H9 (cell line): ENCODE results near the gene PALS1. TPM values are rescaled to one million over a fixed set of nuclear protein-coding genes. Genes with fewer than 3 reads are reported as not detected.

Source experiments
- DNase-seq: peaks from one replicate; pipeline ENCODE4 v3.0.0-alpha.2; 2017
- H2AFZ ChIP-seq: one replicate; pipeline ENCODE4 v1.6.1; 2013; ENCODE audit warnings: mild to moderate bottlenecking, low read length, control low read depth, moderate library complexity
- H2AK5ac ChIP-seq: 2 replicates; pipeline ENCODE4 v1.6.1; 2013; ENCODE audit warnings: low read length, control low read depth, mixed read lengths; ENCODE audit not compliant: insufficient read length
- H2BK120ac ChIP-seq: one replicate; pipeline ENCODE4 v1.6.1; 2013; ENCODE audit warnings: low read depth, mild to moderate bottlenecking, low read length, control low read depth, inconsistent platforms; ENCODE audit not compliant: poor library complexity, severe bottlenecking
- H2BK12ac ChIP-seq: 2 replicates; pipeline ENCODE4 v1.6.1; 2013; ENCODE audit warnings: low read length, control low read depth, mixed read lengths, low read depth; ENCODE audit not compliant: insufficient read length
- H2BK15ac ChIP-seq: 2 replicates; pipeline ENCODE4 v1.6.1; 2013; ENCODE audit warnings: low read depth, low read length, control low read depth
- H2BK20ac ChIP-seq: one replicate; pipeline ENCODE4 v1.6.1; 2013; ENCODE audit warnings: low read depth, mild to moderate bottlenecking, low read length, control low read depth, inconsistent platforms; ENCODE audit not compliant: poor library complexity, severe bottlenecking
- H2BK5ac ChIP-seq: 2 replicates; pipeline ENCODE4 v1.6.1; 2013; ENCODE audit warnings: low read length, control low read depth, mixed read lengths; ENCODE audit not compliant: insufficient read length
- H3K14ac ChIP-seq: 2 replicates; pipeline ENCODE4 v1.6.1; 2013; ENCODE audit warnings: low read length, control low read depth; ENCODE audit not compliant: insufficient read depth
- H3K18ac ChIP-seq: 2 replicates; pipeline ENCODE4 v1.6.1; 2013; ENCODE audit warnings: low read depth, mild to moderate bottlenecking, mixed read lengths, low read length, control low read depth; ENCODE audit not compliant: insufficient read length
- H3K23ac ChIP-seq: 2 replicates; pipeline ENCODE4 v1.6.1; 2013; ENCODE audit warnings: low read length, control low read depth, mixed read lengths, low read depth; ENCODE audit not compliant: insufficient read length
- H3K23me2 ChIP-seq: 2 replicates; pipeline ENCODE4 v1.6.1; 2013; ENCODE audit warnings: low read depth, mild to moderate bottlenecking, mixed read lengths, low read length, control low read depth; ENCODE audit not compliant: insufficient read length, poor library complexity, severe bottlenecking
- H3K27ac ChIP-seq: 2 replicates; pipeline ENCODE4 v1.5.1; 2013; ENCODE audit warnings: low read length, control low read depth, mixed read lengths, low read depth; ENCODE audit not compliant: insufficient read length
- H3K27me3 ChIP-seq: 2 replicates; pipeline ENCODE4 v1.6.1; 2013; ENCODE audit warnings: low read length, control low read depth, inconsistent platforms; ENCODE audit not compliant: insufficient read depth
- H3K4ac ChIP-seq: 2 replicates; pipeline ENCODE4 v1.6.1; 2013; ENCODE audit warnings: low read depth, mild to moderate bottlenecking, control low read depth, inconsistent platforms, low read length, moderate library complexity
- H3K4me1 ChIP-seq: 2 replicates; pipeline ENCODE4 v1.6.1; 2013; ENCODE audit warnings: low read length, control low read depth, inconsistent platforms; ENCODE audit not compliant: insufficient read depth
- H3K4me2 ChIP-seq: 2 replicates; pipeline ENCODE4 v1.6.1; 2013; ENCODE audit warnings: low read length, control low read depth, mixed read lengths; ENCODE audit not compliant: insufficient read length, insufficient read depth
- H3K56ac ChIP-seq: 2 replicates; pipeline ENCODE4 v1.6.1; 2013; ENCODE audit warnings: low read depth, mild to moderate bottlenecking, mixed read lengths, low read length, control low read depth; ENCODE audit not compliant: insufficient read length
- H3K79me1 ChIP-seq: 2 replicates; pipeline ENCODE4 v1.6.1; 2013; ENCODE audit warnings: low read depth, mild to moderate bottlenecking, moderate library complexity, low read length, control low read depth, inconsistent platforms; ENCODE audit not compliant: insufficient read depth, poor library complexity, severe bottlenecking
- H3K79me2 ChIP-seq: 2 replicates; pipeline ENCODE4 v1.6.1; 2013; ENCODE audit warnings: low read length, control low read depth, inconsistent platforms; ENCODE audit not compliant: insufficient read depth
- H3K9ac ChIP-seq: 2 replicates; pipeline ENCODE4 v1.6.1; 2013; ENCODE audit warnings: low read length, control low read depth, mixed read lengths; ENCODE audit not compliant: insufficient read length; ENCODE audit errors: extremely low read depth
- H3K9me3 ChIP-seq: one replicate; pipeline ENCODE4 v1.6.1; 2013; ENCODE audit warnings: low read depth, low read length, inconsistent platforms; ENCODE audit not compliant: control insufficient read depth
- H3T11ph ChIP-seq: one replicate; pipeline ENCODE4 v1.6.1; 2013; ENCODE audit warnings: mild to moderate bottlenecking, low read length, control low read depth, inconsistent platforms
- H4K20me1 ChIP-seq: one replicate; pipeline ENCODE4 v1.6.1; 2013; ENCODE audit not compliant: control insufficient read depth, insufficient read length, insufficient read depth
- H4K5ac ChIP-seq: 2 replicates; pipeline ENCODE4 v1.6.1; 2013; ENCODE audit warnings: low read depth, mild to moderate bottlenecking, mixed read lengths, low read length, control low read depth; ENCODE audit not compliant: insufficient read length
- H4K8ac ChIP-seq: replicated peaks from 2 replicates; pipeline ENCODE4 v1.6.1; 2013; ENCODE audit warnings: low read length, control low read depth, mixed read lengths, low read depth; ENCODE audit not compliant: insufficient read length
- H4K91ac ChIP-seq: 2 replicates; pipeline ENCODE4 v1.6.1; 2013; ENCODE audit warnings: low read depth, mild to moderate bottlenecking, moderate library complexity, mixed read lengths, low read length, control low read depth; ENCODE audit not compliant: insufficient read length
- H3K27ac Mint-ChIP-seq, 3 experiments: 2 replicates in 2 of 3; 3 replicates in 1 of 3; pipeline ENCODE4 v1.8.0; 2020 to 2021; ENCODE audit warnings: mixed read lengths in 3 of 3, mild to moderate bottlenecking in 1 of 3, moderate library complexity in 1 of 3
- H3K27me3 Mint-ChIP-seq: 2 replicates; pipeline ENCODE4 v1.8.0; 2021; ENCODE audit warnings: low read depth, mild to moderate bottlenecking, moderate library complexity, mixed read lengths
- H3K36me3 Mint-ChIP-seq, 3 experiments: 2 replicates in 2 of 3; 3 replicates in 1 of 3; pipeline ENCODE4 v1.8.0; 2020 to 2021; ENCODE audit warnings: low read depth in 3 of 3, mixed read lengths in 3 of 3; ENCODE audit not compliant: insufficient read depth in 1 of 3
- H3K4me1 Mint-ChIP-seq, 2 experiments: 2 replicates each; pipeline ENCODE4 v1.8.0; 2020; ENCODE audit warnings: mixed read lengths in 2 of 2
- H3K4me3 Mint-ChIP-seq, 2 experiments: 2 replicates in 1 of 2; 3 replicates in 1 of 2; pipeline ENCODE4 v1.8.0; 2020 to 2021; ENCODE audit warnings: mild to moderate bottlenecking in 2 of 2, mixed read lengths in 2 of 2, moderate library complexity in 1 of 2
- H3K9me3 Mint-ChIP-seq, 2 experiments: 2 replicates in 1 of 2; 3 replicates in 1 of 2; pipeline ENCODE4 v1.8.0; 2020; ENCODE audit warnings: mild to moderate bottlenecking in 2 of 2, mixed read lengths in 2 of 2, moderate library complexity in 1 of 2
- WGBS: extraction: QIAGEN DNeasy Blood & Tissue Kit; methylation state at CpG from one replicate; pipeline ENCODE4 v1.1.7; 2013; ENCODE audit warnings: missing lambda C conversion rate, low lambda C conversion rate, mixed read lengths; ENCODE audit not compliant: insufficient read length; ENCODE audit errors: extremely low coverage; 5-methylcytosine and 5-hydroxymethylcytosine counted together
- total RNA-seq: library from RNA; stranded (reverse); gene quantifications from 2 replicates; pipeline ENCODE4 v1.2.1, GENCODE V29; 2021
- TF ChIP-seq, protein P1 (sequence below): fragments of 200-600 bp; sonication (generic); conservative IDR thresholded peaks from 3 replicates; pipeline ENCODE4 v1.8.0; 2021; ENCODE audit warnings: antibody characterized with exemption, mild to moderate bottlenecking

The PALS1 gene
- total RNA-seq, 1 experiment from 2014 or later: 18.0 TPM

DNA sequence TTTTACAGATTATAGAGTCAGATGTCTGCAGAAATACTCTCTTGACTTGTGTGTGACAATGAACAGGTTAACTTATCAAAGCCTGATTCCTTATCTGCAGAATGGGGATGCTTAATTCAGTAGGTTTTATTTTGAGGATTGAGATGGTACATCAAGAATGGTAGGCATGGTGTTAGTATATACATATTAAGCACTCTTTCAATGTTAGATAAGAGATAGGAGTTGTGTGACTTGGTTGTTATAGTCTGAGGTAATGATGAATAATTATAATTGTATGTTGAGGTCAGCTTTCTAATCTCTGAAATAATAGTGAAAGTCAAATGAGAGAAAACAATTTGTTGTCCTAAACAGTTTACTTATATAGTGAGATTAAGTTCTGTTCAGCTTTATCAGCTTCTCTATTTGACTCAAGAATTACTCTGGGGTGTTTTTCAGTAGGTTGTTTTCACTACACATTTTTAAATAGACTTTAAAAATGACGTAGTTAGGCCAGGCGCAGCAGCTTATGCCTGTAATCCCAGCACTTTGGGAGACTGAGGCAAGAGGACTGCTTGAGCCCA, 11.9 kb downstream of the PALS1 start:
- WGBS: no CpG with 5 or more reads among the region's 2 CpGs
- Histone ChIP-seq H3K9me3 (no peaks in the 10 kb centered on the region), H2BK12ac (no peak overlapping the region), H3K14ac (no peak overlapping the region), H3K23ac (no peak overlapping the region), H3K23me2 (no peaks in the 10 kb centered on the region), H3T11ph (no peak overlapping the region), H3K27ac (no peak overlapping the region), H4K8ac (no peak overlapping the region), H4K20me1 (no peaks in the 10 kb centered on the region), H3K79me2 (peaks cover 1% of the 10 kb centered on the region; the same call in 1 of the 2 replicates), H3K56ac (no peak overlapping the region), H3K18ac (no peak overlapping the region), H2AFZ (no peak overlapping the region), H2BK20ac (no peak overlapping the region), H3K4me1 (no peaks in the 10 kb centered on the region; the same call in 1 of the 2 replicates), H3K27me3 (no peaks in the 10 kb centered on the region), H4K91ac (no peak overlapping the region), H3K9ac (no peak overlapping the region), H2BK15ac (no peak overlapping the region), H4K5ac (no peak overlapping the region), H2BK5ac (no peak overlapping the region), H3K4ac (no peak overlapping the region), H2AK5ac (no peak overlapping the region), H3K4me2 (no peak overlapping the region), H3K79me1 (no peaks in the 10 kb centered on the region), H2BK120ac (no peak overlapping the region)
- TF ChIP-seq, protein P1, sequence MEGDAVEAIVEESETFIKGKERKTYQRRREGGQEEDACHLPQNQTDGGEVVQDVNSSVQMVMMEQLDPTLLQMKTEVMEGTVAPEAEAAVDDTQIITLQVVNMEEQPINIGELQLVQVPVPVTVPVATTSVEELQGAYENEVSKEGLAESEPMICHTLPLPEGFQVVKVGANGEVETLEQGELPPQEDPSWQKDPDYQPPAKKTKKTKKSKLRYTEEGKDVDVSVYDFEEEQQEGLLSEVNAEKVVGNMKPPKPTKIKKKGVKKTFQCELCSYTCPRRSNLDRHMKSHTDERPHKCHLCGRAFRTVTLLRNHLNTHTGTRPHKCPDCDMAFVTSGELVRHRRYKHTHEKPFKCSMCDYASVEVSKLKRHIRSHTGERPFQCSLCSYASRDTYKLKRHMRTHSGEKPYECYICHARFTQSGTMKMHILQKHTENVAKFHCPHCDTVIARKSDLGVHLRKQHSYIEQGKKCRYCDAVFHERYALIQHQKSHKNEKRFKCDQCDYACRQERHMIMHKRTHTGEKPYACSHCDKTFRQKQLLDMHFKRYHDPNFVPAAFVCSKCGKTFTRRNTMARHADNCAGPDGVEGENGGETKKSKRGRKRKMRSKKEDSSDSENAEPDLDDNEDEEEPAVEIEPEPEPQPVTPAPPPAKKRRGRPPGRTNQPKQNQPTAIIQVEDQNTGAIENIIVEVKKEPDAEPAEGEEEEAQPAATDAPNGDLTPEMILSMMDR: no peak
- no peak overlapping the region for H3K4me3 Mint-ChIP-seq
- H3K9me3 Mint-ChIP-seq: no peaks in the 10 kb centered on the region
- DNase-seq: no peak
- no peak overlapping the region for H3K27ac Mint-ChIP-seq
- H3K36me3 Mint-ChIP-seq: peaks cover 0 to 4% (median 0%) of the 10 kb centered on the region in 3 experiments; a peak in 2 of 7 replicates
- peaks cover 14 to 17% of the 10 kb centered on the region in 2 experiments for H3K4me1 Mint-ChIP-seq
- H3K27me3 Mint-ChIP-seq: no peaks in the 10 kb centered on the region
